Measurements from ENCODE around the gene FBXW11. TPM values are rescaled to one million over a fixed set of nuclear protein-coding genes. Genes with fewer than 3 reads are reported as not detected.
A peak's percentile ranks its signal among the peaks of the same experiment; 100 is the strongest.

The FBXW11 gene
- total RNA-seq, 4 donors from 2014 or later = 35.9 to 56.8 (median 50.9) TPM

DNA sequence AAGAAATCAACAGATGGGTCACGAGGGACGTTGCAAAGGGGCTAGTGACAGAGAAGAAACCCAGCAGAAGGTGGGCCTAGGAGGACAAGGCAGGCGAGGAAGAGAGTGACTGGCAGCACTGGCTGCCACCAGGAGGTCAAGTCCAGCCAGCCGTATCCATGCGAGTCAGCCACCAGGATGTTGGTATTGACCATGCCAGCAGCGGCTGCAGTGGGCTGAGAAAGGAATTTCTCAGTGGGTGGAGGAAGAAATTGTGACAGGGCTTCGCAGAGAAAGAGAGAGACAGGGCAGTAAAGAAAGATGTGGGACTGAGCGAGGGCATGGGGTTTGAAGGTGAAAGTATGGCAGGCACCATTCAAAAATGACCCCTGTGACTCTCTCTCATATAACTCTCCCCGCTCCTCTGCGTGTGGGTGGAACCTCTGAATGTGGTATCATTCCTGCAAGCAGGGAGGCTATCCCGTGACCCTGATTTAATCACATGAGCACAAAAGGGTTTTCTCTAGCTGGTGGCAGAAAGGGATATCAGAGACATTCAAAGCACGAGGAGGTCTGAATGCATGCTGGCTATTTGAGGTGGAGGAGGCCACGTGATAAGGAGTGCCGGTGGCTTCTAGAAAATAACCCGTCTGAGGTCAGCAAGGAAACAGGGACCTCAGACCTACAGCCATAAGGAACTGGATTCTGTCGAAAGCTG is 45.4 kb upstream of the FBXW11 start:
- 86 to 89% methylated on average over 16 of the region's 16 CpGs for WGBS, 2 donors
- DNase-seq (ENCODE audit: low spot score in 2 of 2) = no peak
- intact Hi-C loops (cut with DNase I; ENCODE audit: low total_unique reads) = loop anchor here (10.0 kb wide), 1 partner anchor 637 kb away; the partner anchor contains the start of gene FGF18
- no peak overlapping the region for H3K4me3 ChIP-seq (ENCODE audit: low read depth, poor library complexity, severe bottlenecking)
- no peak for TF ChIP-seq POLR2A (IDR thresholded peaks at IDR 0.05)

DNA sequence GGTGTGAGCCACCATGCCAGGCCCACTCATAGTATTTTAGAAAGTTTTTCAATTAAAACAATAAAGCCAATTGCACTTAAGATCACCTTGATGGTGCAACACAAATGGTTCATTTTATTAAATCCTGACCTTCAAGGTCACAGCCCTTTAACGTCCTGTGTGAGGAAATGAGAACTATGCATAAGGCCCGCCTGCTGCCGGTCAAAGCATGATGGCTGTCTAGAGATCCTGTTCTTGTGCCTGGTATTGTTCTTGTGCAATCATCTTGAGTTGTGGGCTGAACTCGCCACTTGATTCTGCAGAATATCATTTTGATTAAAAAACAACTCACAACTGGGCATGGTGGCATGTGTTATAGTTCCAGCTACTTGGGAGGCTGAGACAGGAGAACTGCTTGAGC is 43.6 kb upstream of the FBXW11 start:
- 89 to 91% methylated on average over 4 of the region's 4 CpGs for WGBS, 2 donors
- no peak for DNase-seq (ENCODE audit: low spot score in 2 of 2)
- TF ChIP-seq, protein P1, sequence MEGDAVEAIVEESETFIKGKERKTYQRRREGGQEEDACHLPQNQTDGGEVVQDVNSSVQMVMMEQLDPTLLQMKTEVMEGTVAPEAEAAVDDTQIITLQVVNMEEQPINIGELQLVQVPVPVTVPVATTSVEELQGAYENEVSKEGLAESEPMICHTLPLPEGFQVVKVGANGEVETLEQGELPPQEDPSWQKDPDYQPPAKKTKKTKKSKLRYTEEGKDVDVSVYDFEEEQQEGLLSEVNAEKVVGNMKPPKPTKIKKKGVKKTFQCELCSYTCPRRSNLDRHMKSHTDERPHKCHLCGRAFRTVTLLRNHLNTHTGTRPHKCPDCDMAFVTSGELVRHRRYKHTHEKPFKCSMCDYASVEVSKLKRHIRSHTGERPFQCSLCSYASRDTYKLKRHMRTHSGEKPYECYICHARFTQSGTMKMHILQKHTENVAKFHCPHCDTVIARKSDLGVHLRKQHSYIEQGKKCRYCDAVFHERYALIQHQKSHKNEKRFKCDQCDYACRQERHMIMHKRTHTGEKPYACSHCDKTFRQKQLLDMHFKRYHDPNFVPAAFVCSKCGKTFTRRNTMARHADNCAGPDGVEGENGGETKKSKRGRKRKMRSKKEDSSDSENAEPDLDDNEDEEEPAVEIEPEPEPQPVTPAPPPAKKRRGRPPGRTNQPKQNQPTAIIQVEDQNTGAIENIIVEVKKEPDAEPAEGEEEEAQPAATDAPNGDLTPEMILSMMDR (IDR thresholded peaks at IDR 0.05) = no peak
- TF ChIP-seq POLR2A (IDR thresholded peaks at IDR 0.05) = no peak
- intact Hi-C loops (cut with DNase I; ENCODE audit: low total_unique reads) = loop anchor here (10.0 kb wide), 1 partner anchor 635 kb away; the partner anchor contains the start of gene FGF18
- H3K4me3 ChIP-seq (ENCODE audit: low read depth, poor library complexity, severe bottlenecking) = no peak overlapping the region

DNA sequence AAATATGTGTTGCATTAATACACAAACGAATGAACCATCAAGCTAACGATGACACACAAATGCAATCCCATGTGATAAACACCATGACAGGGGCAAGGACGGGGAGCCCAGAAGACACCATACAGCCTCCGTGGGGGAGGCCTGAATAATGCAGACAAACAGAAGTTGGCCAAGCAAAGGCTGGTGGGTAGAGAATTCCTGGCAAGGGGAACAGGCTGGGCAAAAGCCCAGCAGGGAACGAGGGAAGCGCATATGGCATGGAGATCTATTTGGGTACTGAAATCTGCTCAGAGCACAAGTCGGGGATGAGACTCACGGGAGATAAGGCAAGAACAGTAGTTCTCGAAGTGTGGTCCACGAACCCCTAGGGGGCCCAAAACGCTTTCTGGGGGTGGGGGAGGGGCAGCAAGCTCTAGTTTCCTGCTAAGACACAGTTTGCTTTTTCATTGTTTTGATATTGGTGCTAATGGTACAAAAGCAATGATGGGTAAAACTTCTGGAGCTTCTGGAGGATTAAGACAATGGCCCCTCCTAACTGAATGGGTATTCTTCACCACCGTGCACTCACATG is 42.9 kb upstream of the FBXW11 start:
- intact Hi-C loops (cut with DNase I; ENCODE audit: low total_unique reads) = no loop called here
- TF ChIP-seq, protein P1 (IDR thresholded peaks at IDR 0.05) = no peak
- TF ChIP-seq POLR2A (IDR thresholded peaks at IDR 0.05) = no peak
- WGBS, 2 donors = 81 to 86% methylated on average over 12 of the region's 12 CpGs
- peak in 1 of 2 donors; percentile 31 for DNase-seq (ENCODE audit: low spot score in 2 of 2)
- H3K4me3 ChIP-seq (ENCODE audit: low read depth, poor library complexity, severe bottlenecking) = no peak overlapping the region

DNA sequence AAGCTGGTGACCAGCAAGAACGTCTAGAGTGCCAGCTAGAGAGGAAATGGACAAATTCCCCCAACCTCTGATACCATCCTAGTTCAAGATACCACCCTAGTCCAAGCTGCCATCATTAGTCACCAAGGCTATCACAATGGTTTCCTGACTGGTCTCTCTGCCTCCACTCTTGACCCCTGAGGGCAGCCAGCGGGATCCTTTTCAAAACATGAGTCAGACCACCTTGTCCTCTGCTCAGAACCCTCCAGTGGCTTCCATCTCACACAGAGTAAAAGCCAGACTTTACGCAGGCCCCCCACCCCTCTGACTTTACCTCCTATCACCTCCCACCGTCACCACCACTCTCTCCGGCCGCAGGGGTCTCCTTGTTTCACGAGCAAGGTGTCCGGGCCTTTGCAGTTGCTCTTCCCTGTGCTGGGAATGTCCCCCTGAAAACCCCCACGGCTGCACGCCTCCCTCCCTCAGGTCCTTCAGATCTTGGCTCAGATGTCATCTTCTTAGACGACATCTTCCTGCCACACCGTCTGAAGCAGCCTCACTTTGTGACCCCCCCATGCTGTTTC is 42.2 kb upstream of the FBXW11 start:
- TF ChIP-seq, protein P1 (IDR thresholded peaks at IDR 0.05) = no peak
- no peak for TF ChIP-seq POLR2A (IDR thresholded peaks at IDR 0.05)
- peak in 1 of 2 donors; percentile 64 for DNase-seq (ENCODE audit: low spot score in 2 of 2)
- no peak overlapping the region for H3K4me3 ChIP-seq (ENCODE audit: low read depth, poor library complexity, severe bottlenecking)
- WGBS, 2 donors = 90 to 97% methylated on average over 12 of the region's 12 CpGs
- intact Hi-C loops (cut with DNase I; ENCODE audit: low total_unique reads) = no loop called here

DNA sequence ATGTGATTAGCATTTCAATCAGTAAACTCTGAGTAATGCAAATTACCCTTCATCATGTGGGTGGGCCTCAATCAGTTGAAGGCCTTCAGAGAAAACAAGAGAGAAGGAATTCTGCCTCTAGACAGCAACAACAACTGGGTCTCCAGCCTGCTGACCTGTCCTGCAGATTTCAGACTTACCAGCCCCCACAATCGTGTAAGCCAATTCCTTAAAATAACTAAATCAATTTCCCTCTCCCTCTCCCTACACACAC is 41.7 kb upstream of the FBXW11 start:
- intact Hi-C loops (cut with DNase I; ENCODE audit: low total_unique reads) = no loop called here
- TF ChIP-seq POLR2A (IDR thresholded peaks at IDR 0.05) = no peak
- TF ChIP-seq, protein P1 (IDR thresholded peaks at IDR 0.05) = no peak
- DNase-seq (ENCODE audit: low spot score in 2 of 2) = peak in 1 of 2 donors; percentile 23
- H3K4me3 ChIP-seq (ENCODE audit: low read depth, poor library complexity, severe bottlenecking) = no peak overlapping the region
- WGBS, 2 donors = 80 to 90% methylated on average over 1 of the region's 1 CpG

DNA sequence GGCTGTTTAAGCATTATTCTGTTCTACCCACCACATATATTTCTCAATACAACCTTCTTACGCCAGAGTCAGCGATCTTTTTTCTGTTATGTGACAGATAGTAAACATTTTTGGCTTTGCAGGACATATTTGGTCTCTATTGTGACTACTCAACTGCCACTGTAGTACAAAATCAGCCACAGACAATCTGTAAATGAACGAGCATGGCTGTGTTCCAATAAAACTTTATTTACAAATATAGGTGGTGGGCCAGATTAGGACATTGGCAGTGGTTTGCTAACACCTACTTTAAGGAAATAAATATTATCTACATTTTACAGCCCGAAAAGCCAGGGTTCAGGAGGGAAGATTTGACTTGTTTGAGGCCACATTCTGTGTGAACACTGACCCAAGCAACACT is 40.2 kb upstream of the FBXW11 start:
- intact Hi-C loops (cut with DNase I; ENCODE audit: low total_unique reads) = no loop called here
- 93 to 98% methylated on average over 4 of the region's 4 CpGs for WGBS, 2 donors
- no peak overlapping the region for H3K4me3 ChIP-seq (ENCODE audit: low read depth, poor library complexity, severe bottlenecking)
- DNase-seq (ENCODE audit: low spot score in 2 of 2) = no peak
- no peak for TF ChIP-seq POLR2A (IDR thresholded peaks at IDR 0.05)
- TF ChIP-seq, protein P1 (IDR thresholded peaks at IDR 0.05) = no peak
